NCI-H748 treated with DMSO at 0.1 percent for 48 hours (cell line): ENCODE data around the gene TWF2.

Experiments used
- DNase-seq: peaks from one replicate; lab custom pipeline; 2025; lab: John Stamatoyannopoulos, UW

TWF2 gene

DNA sequence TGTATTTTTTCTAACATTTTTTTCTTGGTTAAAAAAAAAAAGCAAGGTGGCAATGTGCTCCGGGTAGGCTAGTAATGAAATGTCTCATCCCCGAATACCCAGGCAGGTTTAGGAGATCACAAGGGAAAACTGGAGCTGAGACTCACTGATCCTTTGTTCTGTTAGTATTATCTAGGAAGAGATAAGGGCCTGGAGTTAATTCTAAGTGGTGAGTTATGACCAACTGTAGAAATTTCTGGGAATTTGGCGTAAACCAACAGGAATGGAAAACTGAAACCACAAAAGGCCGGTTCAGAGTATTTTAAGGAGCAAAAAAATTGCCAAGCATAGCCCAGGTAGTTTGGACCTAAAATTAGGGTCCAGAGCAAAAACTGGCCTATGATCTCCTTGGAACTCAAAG lies 19.0 kb upstream of the TWF2 start:
- no peak for DNase-seq

DNA sequence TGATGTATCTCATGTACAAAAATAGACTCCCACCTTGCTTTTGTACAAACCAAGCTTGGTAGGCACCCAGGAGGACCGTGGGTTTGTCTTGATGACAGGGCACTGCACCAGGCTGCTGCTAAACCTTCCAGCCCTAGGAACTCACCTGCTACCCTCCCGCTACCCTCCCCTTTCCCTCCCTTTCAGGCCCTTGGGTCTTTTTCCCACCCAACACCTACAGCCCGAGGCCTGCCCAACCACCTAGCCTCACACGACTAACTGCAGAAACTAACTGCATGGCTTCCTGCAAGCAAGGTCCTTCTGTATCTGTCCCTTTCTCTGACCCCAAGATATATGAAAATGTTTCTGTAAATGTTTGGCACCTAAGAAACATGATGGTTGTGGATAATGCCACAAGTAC lies 17.7 kb upstream of the TWF2 start:
- no peak for DNase-seq

DNA sequence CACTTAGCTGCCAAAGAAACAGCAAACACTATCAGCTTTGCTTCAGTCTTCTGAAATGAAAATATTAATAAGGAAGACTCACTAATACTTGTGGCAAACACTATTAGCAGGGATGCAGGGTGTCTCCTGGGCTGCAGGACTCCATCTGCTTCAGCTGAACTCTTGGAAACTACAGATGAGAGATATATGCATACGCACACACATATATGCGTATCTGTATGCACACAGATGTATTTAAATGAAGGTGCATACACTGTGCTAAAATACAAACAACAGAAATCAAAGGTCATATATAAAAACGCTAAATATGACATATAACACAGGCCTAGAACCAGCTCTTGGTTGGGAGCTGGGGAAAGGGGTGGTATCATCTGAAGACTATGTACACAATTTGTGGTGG lies 17.2 kb upstream of the TWF2 start:
- DNase-seq = no peak

DNA sequence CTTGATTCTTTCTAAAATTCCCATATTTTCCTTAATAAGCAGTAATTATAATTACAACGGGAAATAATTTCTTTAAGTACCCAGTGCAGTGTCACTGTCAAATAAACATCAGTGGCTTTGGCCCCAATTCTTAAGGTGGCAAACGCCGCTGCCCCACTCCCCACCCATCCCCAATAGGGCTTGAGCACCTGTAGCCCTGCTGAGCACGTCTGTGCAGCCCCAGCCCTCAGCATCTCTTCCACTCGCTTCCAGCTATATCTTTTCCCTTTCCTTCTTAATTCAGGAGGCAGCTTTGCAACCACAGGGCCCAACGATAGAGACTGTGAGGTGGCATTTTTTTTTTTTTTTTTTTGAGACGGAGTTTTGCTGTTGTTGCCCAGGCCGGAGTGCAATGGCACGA lies 15.7 kb upstream of the TWF2 start:
- DNase-seq = no peak

DNA sequence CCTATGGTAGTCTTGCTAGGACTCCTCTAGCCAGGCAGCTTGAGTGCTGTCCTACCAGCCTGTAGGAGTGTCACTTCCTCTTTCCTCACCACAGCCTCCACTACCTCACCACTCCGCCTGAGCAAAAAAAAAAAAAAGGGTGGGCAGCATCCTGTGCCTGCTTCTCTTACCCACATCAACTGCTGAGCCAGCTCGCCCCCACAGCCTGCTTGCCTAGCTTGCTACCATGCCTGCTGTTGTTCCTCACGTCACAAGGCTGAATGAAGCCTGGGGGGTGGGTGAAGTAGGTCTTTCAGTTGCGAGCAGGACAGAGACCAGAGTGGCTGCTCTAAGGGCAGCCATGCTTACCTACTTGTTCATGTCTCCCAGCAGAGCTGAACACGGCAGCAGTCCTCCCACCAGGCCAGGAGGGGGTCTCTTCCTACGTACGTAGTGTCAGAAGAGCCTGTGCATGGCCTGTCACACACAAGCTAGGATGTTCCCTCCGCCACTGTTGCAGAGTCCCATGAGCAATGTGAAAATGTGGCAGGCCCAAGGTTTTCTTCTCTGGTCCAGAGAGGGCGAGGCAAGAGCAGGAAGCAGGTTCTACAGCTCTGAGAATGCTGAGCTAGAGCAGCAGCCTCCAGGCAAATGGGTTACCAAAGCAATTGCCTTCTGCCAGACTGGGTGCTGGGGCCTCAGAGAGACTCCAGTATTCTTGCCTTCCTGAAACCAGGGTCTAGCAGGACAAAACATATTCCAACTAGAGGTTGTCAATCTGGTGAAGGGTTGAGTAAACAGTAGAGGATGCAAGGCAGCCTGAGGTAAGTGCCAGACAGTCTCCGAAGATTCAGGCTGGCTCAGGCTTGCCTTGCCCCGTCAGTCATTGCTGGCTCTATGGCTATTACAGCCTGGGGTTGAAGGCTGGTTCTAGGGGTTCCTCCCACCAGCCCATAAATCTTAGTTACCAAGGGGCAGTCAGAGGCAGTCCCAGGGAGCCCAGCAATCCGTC lies 14.7 kb upstream of the TWF2 start:
- no peak for DNase-seq

DNA sequence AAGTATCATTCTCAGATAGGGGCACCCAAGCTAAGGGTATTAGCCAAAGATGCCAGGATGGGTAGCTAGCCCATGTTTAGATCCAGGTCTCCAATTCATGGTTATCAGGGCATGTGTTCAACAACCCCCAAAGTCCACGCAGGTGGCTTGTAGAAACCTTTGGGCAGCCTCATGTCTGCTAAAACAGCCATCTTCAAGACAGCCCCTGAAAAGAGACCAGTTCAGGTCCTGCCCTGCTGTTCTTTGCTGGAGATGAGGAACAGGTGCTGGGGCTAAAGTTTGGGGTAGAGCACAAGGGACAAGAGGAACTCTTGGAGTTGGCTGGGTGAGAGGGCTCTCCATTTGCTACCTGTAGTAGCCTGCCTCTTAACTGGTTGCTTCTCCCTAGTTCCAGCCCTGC lies 11.2 kb upstream of the TWF2 start:
- no peak for DNase-seq

DNA sequence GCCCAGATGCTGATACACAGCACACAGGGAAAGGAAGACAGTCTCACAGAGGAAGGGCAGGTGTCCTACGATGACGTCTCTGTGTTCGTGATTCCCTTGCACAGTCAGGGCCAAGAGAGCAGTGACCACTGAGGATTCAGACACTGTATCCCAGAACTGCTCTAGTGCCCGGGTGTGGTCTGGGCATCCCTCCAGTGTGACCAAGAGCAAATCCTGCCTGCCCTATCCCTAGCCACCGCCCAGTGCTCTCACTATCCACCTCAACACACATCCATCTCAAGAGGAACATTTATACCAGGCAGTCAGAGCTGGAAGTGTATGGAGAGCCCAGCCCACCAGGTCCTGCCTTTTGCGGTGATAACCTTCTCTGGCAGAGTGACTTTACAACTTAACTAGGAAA lies 10.7 kb upstream of the TWF2 start:
- DNase-seq = no peak

DNA sequence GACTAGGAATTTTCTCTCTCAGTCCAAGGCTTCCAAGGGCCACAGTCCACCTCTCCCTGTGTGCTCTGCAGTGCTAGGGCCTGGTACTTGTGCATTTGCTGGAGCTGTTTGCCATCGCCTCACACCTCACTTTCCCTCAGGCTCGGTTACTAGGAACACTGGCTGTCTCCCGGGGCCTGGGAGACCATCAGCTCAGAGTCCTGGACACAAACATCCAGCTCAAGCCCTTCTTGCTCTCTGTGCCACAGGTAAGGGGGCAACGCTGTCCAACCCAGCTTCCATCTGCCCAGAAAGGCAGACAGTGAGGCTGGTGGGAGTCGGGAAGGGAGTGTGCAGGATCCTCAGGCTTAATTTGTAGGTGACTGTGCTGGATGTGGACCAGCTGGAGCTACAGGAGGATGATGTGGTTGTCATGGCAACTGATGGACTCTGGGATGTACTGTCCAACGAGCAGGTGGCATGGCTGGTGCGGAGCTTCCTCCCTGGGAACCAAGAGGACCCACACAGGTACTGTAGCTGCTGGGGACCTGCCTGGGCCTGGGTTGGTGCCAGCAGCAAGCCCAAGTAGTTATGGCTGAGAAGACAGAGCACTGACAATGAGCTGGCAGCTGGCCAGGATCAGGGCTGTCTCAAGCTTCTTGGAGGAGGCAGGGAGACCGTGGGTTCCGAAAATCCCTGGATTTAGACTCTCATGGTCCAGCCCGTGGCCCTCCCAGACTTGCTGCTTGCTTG lies 10.0 kb upstream of the TWF2 start:
- DNase-seq = no peak

DNA sequence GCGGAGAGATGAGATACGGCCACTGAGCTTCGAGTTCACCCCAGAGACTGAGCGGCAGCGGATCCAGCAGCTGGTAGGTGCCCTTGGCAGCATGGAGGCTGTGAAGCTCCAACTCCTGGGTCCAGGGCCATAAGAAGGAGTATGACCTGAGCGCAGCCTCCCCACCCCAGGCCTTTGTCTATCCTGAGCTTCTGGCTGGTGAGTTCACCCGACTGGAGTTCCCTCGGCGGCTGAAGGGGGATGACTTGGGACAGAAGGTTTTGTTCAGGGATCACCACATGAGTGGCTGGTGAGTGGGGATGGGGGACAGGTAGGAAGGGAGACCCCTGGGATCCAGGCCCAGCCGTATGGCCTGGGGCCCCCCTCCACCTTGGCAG lies 9.2 kb upstream of the TWF2 start:
- no peak for DNase-seq

DNA sequence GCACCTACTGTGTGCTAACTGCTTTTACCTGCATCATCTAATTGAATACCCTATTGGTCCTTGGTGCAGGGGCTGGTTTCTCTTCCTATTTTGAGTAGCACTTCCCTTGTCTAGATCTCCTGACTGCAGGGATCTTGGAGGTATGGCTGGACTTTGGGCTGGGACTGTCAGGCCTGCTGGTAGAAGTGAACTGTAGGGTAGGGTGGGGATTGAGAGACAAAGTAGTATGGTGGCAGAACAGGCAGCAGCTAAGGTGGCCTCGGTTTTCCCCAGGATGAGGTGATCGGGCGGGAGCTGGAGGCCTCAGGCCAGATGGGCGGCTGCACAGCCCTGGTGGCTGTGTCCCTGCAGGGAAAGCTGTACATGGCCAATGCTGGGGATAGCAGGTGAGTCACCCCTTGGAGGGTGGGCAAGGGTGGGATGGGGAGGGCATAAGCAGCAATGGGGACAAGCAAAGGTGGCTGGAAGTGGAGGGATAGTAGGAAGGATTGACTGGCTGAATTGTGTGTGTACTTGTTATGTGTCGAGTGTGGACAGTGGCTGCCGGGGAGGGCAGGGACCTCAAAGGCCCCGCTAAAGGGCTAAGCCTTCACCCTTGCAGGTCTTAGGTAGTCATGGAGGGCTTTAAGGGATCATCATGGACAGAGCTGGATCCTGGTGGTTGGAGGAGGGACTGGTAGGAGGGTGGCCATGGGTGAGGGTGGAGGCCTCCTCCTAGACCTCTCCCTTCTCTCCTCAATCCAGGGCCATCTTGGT lies 8.6 kb upstream of the TWF2 start:
- DNase-seq = no peak

DNA sequence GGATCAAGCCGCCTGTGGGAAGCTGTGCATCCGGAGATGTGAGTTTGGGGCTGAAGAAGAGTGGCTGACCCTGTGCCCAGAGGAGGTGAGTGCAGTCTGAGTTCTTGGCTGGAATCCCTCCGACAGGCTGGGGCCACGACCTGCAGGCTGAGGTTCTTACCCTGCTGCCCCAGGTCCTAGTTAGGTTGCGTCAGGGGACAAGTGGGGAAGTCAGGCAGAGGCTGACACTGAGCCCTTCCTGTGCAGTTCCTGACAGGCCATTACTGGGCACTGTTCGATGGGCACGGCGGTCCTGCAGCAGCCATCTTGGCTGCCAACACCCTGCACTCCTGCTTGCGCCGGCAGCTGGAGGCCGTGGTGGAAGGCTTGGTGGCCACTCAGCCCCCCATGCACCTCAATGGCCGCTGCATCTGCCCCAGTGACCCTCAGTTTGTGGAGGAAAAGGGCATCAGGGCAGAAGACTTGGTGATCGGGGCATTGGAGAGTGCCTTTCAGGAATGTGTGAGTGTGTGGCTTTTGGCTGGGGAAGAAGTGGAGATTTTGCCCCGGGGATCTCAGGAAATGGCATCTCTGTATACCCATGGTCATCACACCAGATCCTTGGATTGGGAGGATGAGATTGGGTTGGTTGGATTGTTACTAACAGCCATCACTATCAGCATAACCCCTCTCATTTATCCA lies 7.9 kb upstream of the TWF2 start:
- no peak for DNase-seq

DNA sequence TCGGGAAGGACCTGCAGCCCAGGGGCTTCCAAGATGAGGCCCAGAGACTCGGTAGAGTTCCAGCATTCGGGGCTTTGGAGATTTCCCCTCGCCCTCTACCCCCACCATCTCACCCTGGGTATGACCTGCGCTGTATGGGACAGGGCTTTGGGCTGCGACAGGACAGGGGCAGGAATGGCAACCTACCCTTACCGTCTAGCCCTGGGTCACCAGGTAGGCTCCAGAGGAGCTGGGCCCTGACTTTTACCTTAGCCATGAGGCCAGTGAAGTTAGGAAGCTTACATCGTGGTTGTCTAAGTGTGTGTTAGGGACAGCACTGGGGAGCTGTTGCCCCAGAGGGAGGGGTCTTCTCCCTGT lies 7.3 kb upstream of the TWF2 start:
- DNase-seq = no peak

DNA sequence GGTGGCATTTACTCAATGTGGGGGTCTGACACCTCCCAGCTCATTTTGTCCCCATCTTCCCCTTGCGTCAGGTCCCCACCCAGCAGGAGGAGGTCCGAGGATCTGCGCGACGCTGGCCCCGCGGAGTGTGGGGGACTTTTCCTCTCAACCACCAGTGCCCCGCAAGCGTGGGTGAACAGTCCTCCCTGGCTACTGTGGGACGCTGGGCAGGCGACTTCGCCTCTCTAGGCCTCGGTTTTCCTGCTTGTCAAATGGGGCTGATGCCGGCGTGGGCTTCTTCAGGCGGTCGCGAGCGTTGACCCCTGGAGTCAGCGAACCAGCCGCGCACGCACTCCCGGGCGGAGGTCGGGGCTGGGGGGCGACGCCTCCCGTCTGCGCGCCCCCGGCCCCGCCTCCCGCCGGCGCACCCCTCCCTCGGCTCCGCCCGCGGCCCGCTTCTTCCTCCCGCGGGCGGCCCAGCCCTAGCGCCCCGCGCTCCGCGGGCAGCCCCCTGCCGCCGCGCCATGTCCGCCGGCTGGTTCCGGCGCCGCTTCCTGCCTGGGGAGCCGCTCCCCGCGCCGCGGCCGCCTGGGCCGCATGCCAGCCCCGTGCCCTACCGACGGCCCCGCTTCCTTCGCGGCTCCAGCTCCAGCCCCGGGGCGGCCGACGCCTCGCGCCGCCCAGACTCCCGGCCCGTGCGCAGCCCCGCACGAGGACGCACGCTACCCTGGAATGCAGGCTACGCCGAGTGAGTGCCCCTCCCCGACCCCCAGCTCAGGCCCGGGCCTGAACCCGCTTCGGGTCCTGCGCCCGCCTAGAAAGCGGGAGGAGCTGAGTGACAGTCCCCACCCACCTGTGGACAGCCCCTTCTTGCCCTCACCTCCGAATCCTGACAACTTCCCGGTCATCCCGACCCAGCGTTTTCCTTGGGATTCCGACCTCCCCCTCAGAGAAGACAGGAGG lies 6.6 kb upstream of the TWF2 start, which contains the start of gene PPM1M:
Gene PPM1M (plus strand): TSS at position 438 of the 942 bp plus-strand sequence. CDS start 66 bp downstream, at position 504.
- no peak for DNase-seq

DNA sequence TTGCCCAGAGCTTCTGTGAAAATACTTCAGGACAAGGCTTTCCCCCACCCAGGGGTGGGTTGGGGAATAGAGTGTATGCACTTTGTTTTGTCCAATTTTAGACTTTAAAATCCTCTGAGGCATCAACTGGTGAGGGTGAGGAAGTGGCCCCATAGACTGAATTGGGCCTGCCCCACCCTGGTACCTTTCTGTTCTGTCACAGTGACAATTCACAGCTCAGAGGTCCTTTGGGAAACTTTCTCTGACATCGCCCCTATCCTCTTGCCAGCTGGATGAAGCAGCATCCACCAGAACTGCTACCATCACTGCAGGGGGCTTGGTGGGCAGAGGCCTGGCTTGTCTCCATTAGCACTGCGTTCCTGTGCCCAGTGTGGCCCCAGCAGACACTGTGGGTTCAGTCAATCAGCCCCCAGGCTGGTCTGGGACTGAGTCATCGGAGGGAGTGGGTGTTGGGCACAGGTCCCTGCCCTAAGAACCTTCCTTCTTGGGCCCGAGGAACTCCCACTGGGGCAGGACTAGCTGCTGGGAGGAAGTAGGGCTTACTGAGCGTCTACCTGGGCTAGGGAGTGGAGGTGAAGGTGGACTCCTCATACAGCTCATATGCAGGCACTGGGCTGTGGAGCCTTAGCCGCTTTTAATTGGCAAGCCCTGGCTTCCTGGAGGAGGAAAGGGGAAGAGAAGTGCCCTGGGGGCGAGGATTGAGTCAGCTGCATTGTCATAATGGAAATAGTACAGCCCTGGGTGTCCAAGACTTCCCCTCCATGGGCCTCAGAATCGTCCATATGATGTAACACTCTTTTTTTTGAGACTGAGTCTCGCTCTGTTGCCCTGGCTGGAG lies 5.1 kb upstream of the TWF2 start:
- DNase-seq = no peak

DNA sequence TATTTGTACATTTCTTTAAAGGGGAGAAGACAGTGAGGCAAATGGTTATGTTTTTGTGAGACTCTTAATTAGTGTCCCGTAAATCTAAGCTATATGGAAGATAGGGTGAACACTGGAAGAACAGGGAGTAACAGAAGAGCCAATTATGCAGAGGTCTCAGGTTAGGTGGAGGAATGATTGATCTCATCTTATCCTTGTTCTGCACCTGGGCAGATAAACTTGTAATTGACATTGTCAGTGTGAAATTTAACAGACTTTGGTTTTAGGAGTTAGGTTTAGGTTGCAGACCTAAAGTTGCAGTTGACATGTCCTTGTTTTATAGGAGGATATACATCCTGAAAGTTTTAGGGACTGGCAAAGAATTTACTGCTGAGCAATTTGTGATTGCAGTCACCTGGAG lies 3.1 kb upstream of the TWF2 start:
- no peak for DNase-seq

DNA sequence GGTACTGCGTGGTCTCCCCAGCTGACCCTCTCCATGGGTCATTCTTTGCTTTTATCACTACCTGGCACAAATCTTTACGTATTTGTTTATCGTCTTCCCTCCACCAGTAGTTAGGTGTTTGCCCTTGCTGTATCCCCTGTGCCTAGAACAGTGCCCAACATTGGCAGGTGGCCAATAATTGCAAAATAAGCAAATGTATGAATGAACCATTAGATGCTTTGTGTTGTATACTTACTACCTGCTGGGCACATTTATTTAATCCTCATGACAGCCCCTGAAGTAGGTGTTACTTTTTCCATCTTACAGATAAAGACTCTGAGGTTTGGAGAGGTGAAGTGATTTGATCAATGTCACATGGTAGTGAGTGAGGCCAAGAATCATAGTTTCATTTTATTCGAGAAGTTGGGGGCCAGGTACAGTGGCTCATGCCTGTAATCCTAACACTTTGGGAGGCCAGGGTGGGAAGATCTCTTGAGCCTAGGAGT lies 2.0 kb upstream of the TWF2 start:
- no peak for DNase-seq

DNA sequence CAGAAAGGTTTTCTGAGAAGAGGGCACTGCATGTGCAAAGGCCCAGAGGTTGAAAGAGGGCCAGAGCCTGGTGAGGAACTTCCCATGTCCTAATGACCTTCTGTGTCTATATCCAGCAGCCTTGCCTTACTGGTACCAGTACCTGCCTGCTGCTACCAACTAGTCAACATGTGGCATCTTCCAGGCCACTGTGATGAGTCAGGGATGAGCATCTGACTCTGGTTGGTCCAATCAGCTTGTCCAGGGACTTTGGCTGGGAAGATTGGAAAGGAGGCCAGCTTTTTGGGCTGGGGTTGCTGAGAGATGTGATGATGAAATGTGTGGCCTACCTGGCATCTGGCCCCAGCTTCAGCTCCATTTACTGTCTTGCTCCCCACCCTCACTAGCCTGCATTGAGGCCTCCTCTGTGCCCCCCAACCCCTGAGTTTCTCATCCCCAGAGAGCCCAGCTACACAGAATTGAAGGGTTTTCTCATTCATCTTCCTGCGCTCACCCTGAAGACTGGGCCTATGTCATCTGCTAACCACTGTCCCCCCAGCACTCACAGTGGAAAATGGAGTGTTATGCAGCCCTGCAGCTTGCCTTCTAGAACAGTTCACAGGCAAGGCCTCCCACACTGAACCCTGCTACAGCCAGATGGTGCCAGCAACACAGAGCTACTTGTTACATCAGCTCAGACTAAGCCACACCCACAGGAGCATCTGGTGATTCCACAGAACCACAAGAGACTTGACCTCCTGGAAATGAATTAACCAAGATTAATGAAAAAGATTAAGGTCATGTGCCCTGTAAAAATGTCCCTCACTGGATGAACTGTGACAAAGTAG lies 1.3 kb upstream of the TWF2 start:
- no peak for DNase-seq

DNA sequence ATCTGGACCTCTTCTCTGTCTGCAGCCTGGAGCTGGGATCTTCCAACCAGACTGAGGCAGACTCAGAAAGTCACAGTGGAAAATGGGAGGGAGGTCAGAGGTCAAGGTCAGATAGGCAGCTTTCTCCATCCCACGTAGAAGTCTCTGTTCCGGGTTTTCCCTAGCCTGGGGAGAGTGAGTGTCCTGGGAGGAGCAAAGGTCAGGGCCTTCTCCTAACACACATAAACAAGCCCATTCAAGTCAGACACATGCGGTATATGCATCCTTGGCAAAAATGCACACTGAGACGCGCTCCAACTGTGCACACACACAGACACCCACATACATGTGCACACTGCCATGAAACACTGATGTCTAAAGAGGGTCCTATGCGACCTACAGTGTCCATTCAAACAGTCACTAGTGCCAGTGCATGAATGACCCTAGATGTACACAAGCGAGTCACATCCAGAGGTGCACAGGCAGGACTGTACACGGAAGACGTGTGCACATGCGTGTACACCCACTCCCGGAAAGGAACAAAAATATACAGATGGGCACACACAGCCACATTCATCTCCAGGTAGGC lies 681 bp downstream of the TWF2 start:
- DNase-seq = no peak
